ENCODE measurements around the gene SYNDIG1L.

GRCh38 chr14:74407021-74407800 lies 18.8 kb downstream of the SYNDIG1L start:
- TF ChIP-seq CTCF (IDR thresholded peaks at IDR 0.05) (no peak), POLR2AphosphoS5 (IDR thresholded peaks at IDR 0.05) (no peak), POLR2A (IDR thresholded peaks at IDR 0.05) (no peak), EP300 (IDR thresholded peaks at IDR 0.05) (no peak)

Measured in suprapubic skin (tissue), 4 donors.